HEK293 (cell line): Measurements from ENCODE around the gene MOB2.

ENCODE experiments used
- KLF7 ChIP-seq: fragments of 450-650 bp; formaldehyde crosslinking; IDR thresholded peaks from 2 replicates; pipeline ENCODE4 v1.5.1; 2016; ENCODE audit warnings: missing biosample characterization, missing genetic modification characterization, borderline replicate concordance
- ZNF174 ChIP-seq: fragments of 450-650 bp; formaldehyde crosslinking; IDR thresholded peaks from 2 replicates; pipeline ENCODE4 v1.5.0; 2017; ENCODE audit warnings: missing biosample characterization, mild to moderate bottlenecking, missing genetic modification characterization
- ZNF19 ChIP-seq: fragments of 450-650 bp; formaldehyde crosslinking; IDR thresholded peaks from 2 replicates; pipeline ENCODE4; 2016; ENCODE audit warnings: missing biosample characterization, missing genetic modification characterization, low read depth
- ZNF398 ChIP-seq: fragments of 450-650 bp; formaldehyde crosslinking; IDR thresholded peaks from 2 replicates; pipeline ENCODE4 v1.5.1; 2017; ENCODE audit warnings: missing biosample characterization, missing genetic modification characterization
- ZNF416 ChIP-seq: fragments of 450-650 bp; formaldehyde crosslinking; IDR thresholded peaks from 2 replicates; pipeline ENCODE4 v1.5.1; 2016; ENCODE audit warnings: missing biosample characterization, missing genetic modification characterization
- ZNF639 ChIP-seq: fragments of 450-650 bp; formaldehyde crosslinking; IDR thresholded peaks from 2 replicates; pipeline ENCODE4 v1.5.1; 2016; ENCODE audit warnings: missing biosample characterization, missing genetic modification characterization
- ZNF776 ChIP-seq: fragments of 450-650 bp; formaldehyde crosslinking; IDR thresholded peaks from 2 replicates; pipeline ENCODE4 v1.5.0; 2017; ENCODE audit warnings: missing biosample characterization, missing genetic modification characterization, borderline replicate concordance
- ZNF785 ChIP-seq: fragments of 450-650 bp; formaldehyde crosslinking; IDR thresholded peaks from 2 replicates; pipeline ENCODE4 v1.5.1; 2016; ENCODE audit warnings: missing biosample characterization, missing genetic modification characterization
- ZNF837 ChIP-seq: fragments of 450-650 bp; formaldehyde crosslinking; IDR thresholded peaks from 2 replicates; pipeline ENCODE4 v1.5.1; 2016; ENCODE audit warnings: missing biosample characterization, missing genetic modification characterization
- TF ChIP-seq, protein P1 (sequence below): fragments of 450-650 bp; formaldehyde crosslinking; IDR thresholded peaks from 2 replicates; pipeline ENCODE4 v1.5.1; 2016; ENCODE audit warnings: missing biosample characterization, missing genetic modification characterization

DNA sequence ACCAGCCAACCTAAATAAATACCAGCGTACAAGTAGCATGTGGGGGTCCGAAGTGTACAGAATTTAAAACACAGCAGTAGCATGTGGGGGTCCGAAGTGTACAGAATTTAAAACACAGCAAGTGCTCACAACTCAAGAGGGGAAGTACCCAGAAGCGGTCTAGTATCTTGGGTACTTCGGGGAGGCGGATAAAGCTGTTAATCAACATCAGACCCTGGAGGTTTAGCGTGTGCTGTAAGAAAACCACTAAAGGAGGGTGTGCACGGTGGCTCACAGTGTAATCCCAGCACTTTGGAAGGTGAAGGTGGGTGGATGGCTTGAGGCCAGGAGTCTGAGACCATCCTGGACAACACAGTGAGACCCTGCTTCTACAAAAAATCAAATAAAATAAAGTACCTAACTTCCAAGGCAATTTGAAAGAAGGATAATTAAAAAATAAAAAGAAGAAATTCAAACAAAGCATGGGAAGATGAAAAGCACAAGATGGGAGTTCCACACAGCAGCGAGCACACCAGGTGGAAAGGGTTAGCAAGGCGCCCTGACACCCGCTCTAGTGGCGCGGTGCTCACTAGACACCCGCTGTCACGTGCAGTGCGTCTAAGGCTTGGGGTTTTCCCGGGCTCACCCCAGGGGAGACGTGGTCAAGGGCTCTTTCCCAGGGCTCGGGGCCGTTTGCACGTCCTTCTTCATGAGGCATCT is 35.0 kb upstream of the MOB2 start:
- TF ChIP-seq, protein P1, sequence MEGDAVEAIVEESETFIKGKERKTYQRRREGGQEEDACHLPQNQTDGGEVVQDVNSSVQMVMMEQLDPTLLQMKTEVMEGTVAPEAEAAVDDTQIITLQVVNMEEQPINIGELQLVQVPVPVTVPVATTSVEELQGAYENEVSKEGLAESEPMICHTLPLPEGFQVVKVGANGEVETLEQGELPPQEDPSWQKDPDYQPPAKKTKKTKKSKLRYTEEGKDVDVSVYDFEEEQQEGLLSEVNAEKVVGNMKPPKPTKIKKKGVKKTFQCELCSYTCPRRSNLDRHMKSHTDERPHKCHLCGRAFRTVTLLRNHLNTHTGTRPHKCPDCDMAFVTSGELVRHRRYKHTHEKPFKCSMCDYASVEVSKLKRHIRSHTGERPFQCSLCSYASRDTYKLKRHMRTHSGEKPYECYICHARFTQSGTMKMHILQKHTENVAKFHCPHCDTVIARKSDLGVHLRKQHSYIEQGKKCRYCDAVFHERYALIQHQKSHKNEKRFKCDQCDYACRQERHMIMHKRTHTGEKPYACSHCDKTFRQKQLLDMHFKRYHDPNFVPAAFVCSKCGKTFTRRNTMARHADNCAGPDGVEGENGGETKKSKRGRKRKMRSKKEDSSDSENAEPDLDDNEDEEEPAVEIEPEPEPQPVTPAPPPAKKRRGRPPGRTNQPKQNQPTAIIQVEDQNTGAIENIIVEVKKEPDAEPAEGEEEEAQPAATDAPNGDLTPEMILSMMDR (tag by site-specific recombination): no peak
- TF ChIP-seq ZNF785 (tag by site-specific recombination) (no peak), ZNF639 (tag by site-specific recombination) (no peak), ZNF19 (tag by site-specific recombination) (no peak), KLF7 (tag by site-specific recombination) (no peak), ZNF416 (tag by site-specific recombination) (no peak), ZNF776 (tag by site-specific recombination) (no peak), ZNF174 (no peak), ZNF837 (no peak), ZNF398 (no peak)
